K562 (cell line): ENCODE data around the gene SIRT3. TPM values are rescaled to one million over a fixed set of nuclear protein-coding genes. Genes with fewer than 3 reads are reported as not detected.
"Not testable (repeated sequence)": the region's sequence is repeated elsewhere in the genome, so short reads cannot be mapped to it uniquely, and the experiment has no call there.

Experiments
- ATAC-seq: fragments of 200-7000 bp; cut with Tn5 transposase; 3 replicates; pipeline ENCODE4 v1.9.1; 2020; ENCODE audit warnings: moderate library complexity
- BruUV-seq: library from RNA; stranded (reverse); fragments of 400-500 nt; replicated peaks from 2 replicates; lab custom pipeline; 2021; lab: Mats Ljungman, UMichigan
- CTCF ChIA-PET: fragments of 300-600 bp; formaldehyde crosslinking; extraction: SDS; loops from one replicate; lab custom pipeline; 2021; ENCODE audit warnings: low intra/inter-chr PET ratio; lab: Yijun Ruan, JAX
- POLR2A ChIA-PET: fragments of 300-600, 350-650 bp; sonication (Branson Sonifier 250); formaldehyde crosslinking; extraction: SDS; loops from one replicate; lab custom pipeline; 2021; ENCODE audit warnings: antibody characterized with exemption, inconsistent platforms; lab: Yijun Ruan, JAX
- DNase-seq, 4 experiments: peaks; one replicate each; pipeline versions ENCODE4 v3.0.0 to v3.0.0-alpha.2; 2011 to 2018; ENCODE audit warnings: low spot score in 3 of 4, mixed read lengths in 3 of 4; ENCODE audit errors: extremely low read depth in 1 of 4
- FAIRE-seq: peaks from 2 replicates; lab custom pipeline; 2011; peaks lifted over from hg19 to GRCh38; lab: Jason Lieb, UNC
- H2AFZ ChIP-seq: 2 replicates; pipeline ENCODE4 v1.6.0; 2011; ENCODE audit warnings: low read depth, low read length, control low read depth, inconsistent platforms
- H3K27ac ChIP-seq: fragments of 200-600 bp; 3 replicates; pipeline ENCODE4 v1.8.0; 2011; ENCODE audit warnings: low read depth, mild to moderate bottlenecking, control low read depth, inconsistent platforms, low read length, moderate library complexity, mixed read lengths; ENCODE audit errors: extremely low read depth
- H3K27me3 ChIP-seq, 2 experiments: fragments of 300-600 bp in 1 of 2; 2 replicates in 1 of 2; 3 replicates in 1 of 2; pipeline versions ENCODE4 v1.6.0 to v1.8.0; 2011; ENCODE audit warnings: inconsistent platforms in 2 of 2, low read length in 2 of 2, mild to moderate bottlenecking in 1 of 2, mixed read lengths in 1 of 2, moderate library complexity in 1 of 2; ENCODE audit not compliant: control insufficient read depth in 2 of 2, insufficient read depth in 2 of 2
- H3K36me3 ChIP-seq: fragments of 300-600 bp; 3 replicates; pipeline ENCODE4 v1.8.0; 2011; ENCODE audit warnings: mild to moderate bottlenecking, low read length, inconsistent platforms; ENCODE audit not compliant: control insufficient read depth, insufficient read depth
- H3K4me1 ChIP-seq, 2 experiments: fragments of 200-600 bp in 1 of 2; replicated peaks in 1 of 2; 2 replicates in 1 of 2; 3 replicates in 1 of 2; pipeline versions ENCODE4 v1.5.1 to v1.8.0; 2011; ENCODE audit warnings: inconsistent platforms in 2 of 2, low read length in 2 of 2, mild to moderate bottlenecking in 1 of 2, mixed read lengths in 1 of 2, moderate library complexity in 1 of 2; ENCODE audit not compliant: control insufficient read depth in 2 of 2, insufficient read depth in 2 of 2
- H3K4me2 ChIP-seq: 2 replicates; pipeline ENCODE4 v1.6.1; 2011; ENCODE audit warnings: low read length, control low read depth, inconsistent platforms, mixed read lengths; ENCODE audit not compliant: insufficient read depth
- H3K4me3 ChIP-seq: fragments of 200-600 bp; sonication (generic), shearing (Covaris generic); 2 replicates; pipeline ENCODE4 v1.5.1; 2016; ENCODE audit warnings: control low read depth, inconsistent platforms
- H3K79me2 ChIP-seq: fragments of 200-600 bp; 3 replicates; pipeline ENCODE4 v1.8.0; 2011; ENCODE audit warnings: low read length, inconsistent platforms; ENCODE audit not compliant: control insufficient read depth, insufficient read depth
- H3K9ac ChIP-seq, 2 experiments: 2 replicates each; pipeline versions ENCODE4 v1.6.0 to v1.6.1; 2011; ENCODE audit warnings: low read depth in 2 of 2, low read length in 2 of 2, control low read depth in 1 of 2, inconsistent platforms in 1 of 2, mild to moderate bottlenecking in 1 of 2, mixed read lengths in 1 of 2; ENCODE audit not compliant: insufficient read depth in 1 of 2
- H3K9me1 ChIP-seq: one replicate; pipeline ENCODE4 v1.6.0; 2011; ENCODE audit warnings: inconsistent platforms, mild to moderate bottlenecking, low read length, moderate library complexity; ENCODE audit not compliant: control insufficient read depth, insufficient read depth
- H3K9me3 ChIP-seq: replicated peaks from 2 replicates; pipeline ENCODE4 v1.5.1; 2011; ENCODE audit warnings: low read depth, low read length, inconsistent platforms; ENCODE audit not compliant: control insufficient read depth, insufficient read depth
- H4K20me1 ChIP-seq: replicated peaks from 2 replicates; pipeline ENCODE4 v1.6.1; 2011; ENCODE audit warnings: low read length, inconsistent platforms, mixed read lengths; ENCODE audit not compliant: control insufficient read depth, insufficient read depth
- CCNT2 ChIP-seq: IDR thresholded peaks from 2 replicates; pipeline ENCODE4 v1.6.1; 2011; ENCODE audit warnings: borderline replicate concordance, low read depth, mild to moderate bottlenecking, moderate library complexity, mixed read lengths, low read length; ENCODE audit not compliant: insufficient read length; ENCODE audit errors: extremely low read depth
- CEBPG ChIP-seq, 3 experiments: fragments of 200-800 bp in 1 of 3; sonication (Bioruptor generic) in 1 of 3; sonication (generic) in 1 of 3; formaldehyde crosslinking in 1 of 3; IDR thresholded peaks in 2 of 3; conservative IDR thresholded peaks in 1 of 3; 2 replicates each; pipeline versions ENCODE4 v1.6.1 to v1.8.0; 2016 to 2022; ENCODE audit warnings: missing compliant biosample characterization in 2 of 3, missing genetic modification characterization in 2 of 3, mild to moderate bottlenecking in 1 of 3, missing genetic modification reagents in 1 of 3
- CREB1 ChIP-seq, 2 experiments: sonication (generic) in 1 of 2; formaldehyde crosslinking in 1 of 2; IDR thresholded peaks; 2 replicates each; pipeline versions ENCODE4 v1.6.1 to v1.8.0; 2012 to 2022; ENCODE audit warnings: inconsistent platforms in 1 of 2, mild to moderate bottlenecking in 1 of 2, missing genetic modification reagents in 1 of 2, moderate library complexity in 1 of 2
- FOSL1 ChIP-seq: fragments of 200-800 bp; sonication (Bioruptor generic); conservative IDR thresholded peaks from 2 replicates; pipeline ENCODE4 v1.6.1; 2016; ENCODE audit warnings: missing genetic modification characterization, missing compliant biosample characterization
- FOXM1 ChIP-seq, 2 experiments: fragments of 450-650 bp in 1 of 2; sonication (generic) in 1 of 2; formaldehyde crosslinking in 1 of 2; IDR thresholded peaks; 2 replicates each; pipeline versions ENCODE4 v1.6.1 to v1.9.0; 2017 to 2022; ENCODE audit warnings: low read depth in 2 of 2, mild to moderate bottlenecking in 2 of 2, missing genetic modification reagents in 1 of 2, moderate library complexity in 1 of 2
- FOXP1 ChIP-seq: sonication (generic); formaldehyde crosslinking; IDR thresholded peaks from 2 replicates; pipeline ENCODE4 v1.8.0; 2022; ENCODE audit warnings: mild to moderate bottlenecking, missing genetic modification reagents
- HDAC1 ChIP-seq, 2 experiments: fragments of 450-650 bp; IDR thresholded peaks; 2 replicates each; pipeline ENCODE4 v1.6.1; 2016 to 2017; ENCODE audit warnings: inconsistent platforms in 1 of 2, mild to moderate bottlenecking in 1 of 2, moderate library complexity in 1 of 2
- WGBS: fragments of 100-300 bp; shearing (Covaris generic); methylation state at CpG from one replicate; pipeline ENCODE4 v1.1.6; 2016; ENCODE audit warnings: low coverage, mixed read lengths; ENCODE audit not compliant: insufficient coverage; ENCODE audit errors: missing lambda C conversion rate; 5-methylcytosine and 5-hydroxymethylcytosine counted together
- in situ Hi-C: fragments of 300-500 bp; cut with MboI; formaldehyde crosslinking; loops from 4 replicates; pipeline ENCODE4 v1.15.0; 2018; ENCODE audit warnings: inconsistent platforms, mixed read lengths
- intact Hi-C: fragments of 100-400 bp; cut with micrococcal nuclease; formaldehyde crosslinking; loops from 2 replicates; pipeline ENCODE4 v1.14.2; 2022
- polyA plus RNA-seq, 8 experiments: library from polyadenylated mRNA; depleted of rRNA in 4 of 8; stranded (reverse) in 5 of 8; unstranded in 3 of 8; fragments of >200 nt; fragmentation: Nextera tagmentation in 2 of 8; fragmentation: Illumina TruSeq in 1 of 8; extraction: Ambion mirVana in 2 of 8; extraction: Trizol in 1 of 8; gene quantifications; 2 replicates each; pipeline versions ENCODE4 v1.2.1 to v1.2.3, GENCODE V29; 2011 to 2014; ENCODE audit warnings: inconsistent platforms in 1 of 8, missing spikeins in 1 of 8
- total RNA-seq, 7 experiments: library from RNA; depleted of rRNA in 6 of 7; stranded (reverse); fragments of >200 nt in 6 of 7; fragmentation: Illumina TruSeq in 2 of 7; extraction: Trizol in 2 of 7; gene quantifications; 2 replicates each; pipeline versions ENCODE4 v1.2.1 to v1.2.3, GENCODE V29; 2011 to 2021; ENCODE audit warnings: low replicate concordance in 1 of 7
- TF ChIP-seq, protein P1 (sequence below): IDR thresholded peaks from 2 replicates; pipeline ENCODE4 v1.6.1; 2014; ENCODE audit warnings: antibody characterized with exemption

Gene SIRT3
- total and polyA plus RNA-seq, 9 of the 15 experiments (the other 6 are each of a cell fraction or from before 2014, with no cell fraction given): 1.9 to 27.5 (median 14.5) TPM

DNA sequence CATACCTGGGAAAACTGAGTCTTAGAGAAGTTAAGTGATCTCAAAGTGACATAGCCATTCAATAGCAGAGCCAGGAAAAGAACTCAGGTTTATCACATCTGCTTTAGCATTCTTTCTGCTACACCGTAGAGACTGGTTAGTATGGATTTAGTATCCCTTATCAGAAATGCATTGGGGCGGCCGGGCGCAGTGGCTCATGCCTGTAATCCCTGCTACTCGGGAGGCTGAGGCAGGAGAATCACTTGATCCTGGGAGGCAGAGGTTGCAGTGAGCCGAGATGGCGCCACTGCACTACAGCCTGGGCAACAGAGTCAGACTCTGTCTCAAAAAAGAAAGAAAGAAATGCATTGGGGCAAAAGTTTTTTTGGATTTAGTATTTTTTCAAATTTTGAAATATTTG, 2.2 kb upstream of the SIRT3 start:
- BruUV-seq, CTCF ChIA-PET, H2AFZ ChIP-seq, H3K9me3 ChIP-seq, FAIRE-seq, ATAC-seq, H3K9me1 ChIP-seq, in situ Hi-C loops, DNase-seq, intact Hi-C loops, H3K27me3 ChIP-seq: not testable (repeated sequence)
- H3K27ac ChIP-seq: peak overlapping the region; percentile 99; the same call in 1 of the 3 replicates
- H3K9ac ChIP-seq: peak overlapping the region in 1 of 2 experiments; percentile 94; a peak in 2 of 4 replicates
- peaks cover 10% of the 10 kb centered on the region; the same call in 1 of the 2 replicates for H4K20me1 ChIP-seq
- peak overlapping the region; percentile 91 for H3K4me2 ChIP-seq
- H3K4me1 ChIP-seq: peaks cover 19 to 21% of the 10 kb centered on the region in 2 experiments; a peak in 4 of 5 replicates
- POLR2A ChIA-PET: interaction anchor here (0.8 to 1.9 kb wide), 3 partner anchors 8 to 20 kb away, joined by 4 to 6 read pairs (median 5); no protein-coding TSS in a partner anchor
- peaks cover 51% of the 10 kb centered on the region for H3K36me3 ChIP-seq
- WGBS: 74% methylated on average over 7 of the region's 7 CpGs
- peaks cover 69% of the 10 kb centered on the region for H3K79me2 ChIP-seq
- H3K4me3 ChIP-seq: peak overlapping the region; percentile 97

DNA sequence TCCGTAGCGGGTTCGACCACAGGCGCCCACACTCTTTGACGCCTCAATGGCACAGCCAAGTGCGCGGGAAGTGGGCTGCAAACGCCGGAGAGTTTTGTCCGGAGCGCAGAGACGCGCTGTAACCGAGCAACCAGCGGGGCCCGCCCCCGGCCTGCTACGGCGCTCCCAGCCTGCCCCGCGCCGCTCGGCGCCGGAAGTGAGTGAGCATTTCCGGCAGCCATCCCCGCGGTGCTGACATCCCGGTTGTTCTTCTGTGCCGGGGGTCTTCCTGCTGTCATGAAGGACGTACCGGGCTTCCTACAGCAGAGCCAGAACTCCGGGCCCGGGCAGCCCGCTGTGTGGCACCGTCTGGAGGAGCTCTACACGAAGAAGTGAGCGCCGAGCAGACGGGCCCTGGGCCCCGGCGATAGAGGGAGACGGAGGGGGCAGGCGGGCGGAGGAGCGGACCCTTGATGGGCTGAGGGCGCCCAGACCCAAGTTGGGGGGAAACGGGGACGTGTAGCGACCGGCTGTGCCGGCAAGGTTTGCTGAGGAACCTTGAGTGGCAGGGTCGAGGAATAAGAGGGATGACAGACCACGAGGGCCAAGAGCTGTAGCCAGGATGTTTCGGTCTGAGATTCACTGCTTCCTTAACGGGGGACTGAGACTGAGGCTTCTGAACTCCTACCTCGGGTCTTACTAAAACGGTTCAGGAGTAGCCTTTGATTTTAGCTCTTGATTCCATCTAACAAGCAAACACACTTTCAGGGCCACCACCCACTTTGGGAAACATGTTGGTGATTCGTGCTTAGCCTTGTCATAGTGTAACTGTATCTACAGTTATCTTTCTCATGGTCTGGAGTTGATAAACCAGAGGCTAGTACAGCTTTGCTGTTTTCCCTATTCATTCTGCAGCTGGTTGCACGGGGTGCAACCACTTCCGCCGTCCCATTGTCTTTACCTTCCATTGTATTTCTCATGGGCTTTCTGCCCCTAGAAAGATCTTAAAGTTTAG, 929 bp upstream of the SIRT3 start, which contains the start of gene PSMD13:
TSS of gene PSMD13 (plus strand) at position 203 of the 994 bp plus-strand sequence. CDS start at position 277, 74 bp downstream.
- Histone ChIP-seq H3K4me1 (peaks cover 19 to 21% of the 10 kb centered on the region in 2 experiments; a peak in 4 of 5 replicates), H3K9me1 (no peaks in the 10 kb centered on the region), H3K36me3 (peaks cover 40% of the 10 kb centered on the region), H3K9ac (peak within 1 kb of the TSS; percentile 94 to 98), H2AFZ (peak within 1 kb of the TSS; percentile 95), H3K9me3 (no peaks in the 10 kb centered on the region), H3K79me2 (peaks cover 60% of the 10 kb centered on the region), H3K4me2 (peak within 1 kb of the TSS; percentile 91), H3K4me3 (peak within 1 kb of the TSS; percentile 97), H3K27ac (peak within 1 kb of the TSS; percentile 99), H3K27me3 (no peaks in the 10 kb centered on the region), H4K20me1 (peaks cover 10% of the 10 kb centered on the region; the same call in 1 of the 2 replicates)
- CTCF ChIA-PET: no interaction called here
- WGBS: 2% methylated on average over 59 of the region's 62 CpGs
- POLR2A ChIA-PET: interaction anchor here (0.6 to 1.3 kb wide), 7 partner anchors 10 to 215 kb away, joined by 3 to 8 read pairs (median 4); partner anchors contain the start of genes BET1L and RIC8A
- intact Hi-C loops (loop anchor here (2.0 kb wide), 1 partner anchor 30 kb away; the partner anchor contains the start of genes BET1L and RIC8A), in situ Hi-C loops (no loop called here)
- BruUV-seq: TSS peak; percentile 64
- ATAC-seq (peak; percentile 97), DNase-seq (peak; percentile 88 to 93 (median 90)), FAIRE-seq (peak; percentile 88)
- TF ChIP-seq, protein P1, sequence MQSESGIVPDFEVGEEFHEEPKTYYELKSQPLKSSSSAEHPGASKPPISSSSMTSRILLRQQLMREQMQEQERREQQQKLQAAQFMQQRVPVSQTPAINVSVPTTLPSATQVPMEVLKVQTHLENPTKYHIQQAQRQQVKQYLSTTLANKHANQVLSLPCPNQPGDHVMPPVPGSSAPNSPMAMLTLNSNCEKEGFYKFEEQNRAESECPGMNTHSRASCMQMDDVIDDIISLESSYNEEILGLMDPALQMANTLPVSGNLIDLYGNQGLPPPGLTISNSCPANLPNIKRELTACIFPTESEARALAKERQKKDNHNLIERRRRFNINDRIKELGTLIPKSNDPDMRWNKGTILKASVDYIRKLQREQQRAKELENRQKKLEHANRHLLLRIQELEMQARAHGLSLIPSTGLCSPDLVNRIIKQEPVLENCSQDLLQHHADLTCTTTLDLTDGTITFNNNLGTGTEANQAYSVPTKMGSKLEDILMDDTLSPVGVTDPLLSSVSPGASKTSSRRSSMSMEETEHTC: no peak
- TF ChIP-seq FOXM1 (IDR thresholded peaks at IDR 0.05; ENCODE audit: low read depth) (no peak), FOXM1 (CRISPR knock-in tag; IDR thresholded peaks at IDR 0.05; ENCODE audit: low read depth) (peak; percentile 60; the same call in 1 of the 2 replicates), FOXP1 (CRISPR knock-in tag) (no peak), FOSL1 (tag) (peak; percentile 11; the same call in 1 of the 2 replicates), HDAC1 (IDR thresholded peaks at IDR 0.05) (peak in 1 of 2 experiments; percentile 93; a peak in 2 of 4 replicates), CREB1 (IDR thresholded peaks at IDR 0.05) (0 out of 2 replicates have a peak, but pooled peaks have one; percentile 26), CREB1 (CRISPR knock-in tag; IDR thresholded peaks at IDR 0.05) (peak; percentile 76), CCNT2 (peak; percentile 48), CEBPG (CRISPR knock-in tag; IDR thresholded peaks at IDR 0.05) (no peak), CEBPG (tag; conservative IDR thresholded peaks at IDR 0.05 in 1 of 2, IDR thresholded peaks at IDR 0.05 in 1 of 2) (no peak)
